SK-MEL-5 (cell line): ENCODE data around the gene POU3F1. TPM values are rescaled to one million over a fixed set of nuclear protein-coding genes. Genes with fewer than 3 reads are reported as not detected.

Experiments
- DNase-seq: peaks from one replicate; pipeline ENCODE4 v3.0.0-alpha.2; 2016; ENCODE audit warnings: low read depth, low spot score
- in situ Hi-C: cut with HindIII; loops from 2 replicates; pipeline ENCODE4 v1.10.0; 2016; ENCODE audit warnings: low sequenced_read_pairs, high pct_unique_total_duplicates, low pct_unique_long_range_greater_than_20kb
- total RNA-seq: library from RNA; depleted of rRNA; stranded (reverse); fragments of >200 nt; shearing (Covaris generic); gene quantifications from 2 replicates; pipeline ENCODE4 v1.2.3, GENCODE V29; 2014

The POU3F1 gene
- total RNA-seq, 1 experiment from 2014 or later = 4.0 TPM

DNA sequence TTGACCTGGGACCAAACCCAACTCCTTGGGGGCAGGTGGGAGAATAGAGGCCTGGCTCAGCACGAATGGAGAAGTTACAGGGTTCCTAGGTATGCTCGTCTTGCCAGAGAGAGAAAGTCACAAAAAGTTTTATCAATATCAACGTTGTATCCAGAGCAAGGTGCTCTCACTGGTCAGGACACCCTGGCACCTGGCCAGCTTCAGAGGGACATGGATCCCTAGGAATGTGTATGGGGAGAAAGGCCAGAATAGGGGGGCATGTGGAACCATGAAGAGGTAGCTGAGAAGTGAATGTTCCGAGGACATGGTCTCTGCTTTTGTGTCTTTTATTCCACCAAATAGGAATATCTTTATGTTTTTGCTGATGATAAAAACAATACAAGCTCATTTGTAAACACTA is 9.4 kb upstream of the POU3F1 start:
- in situ Hi-C loops = no loop called here
- DNase-seq = no peak

- no peak for DNase-seq
- in situ Hi-C loops = no loop called here
These were observed 8.8 kb upstream of the POU3F1 start for GRCh38 chr1:38055398-38055797.

DNA sequence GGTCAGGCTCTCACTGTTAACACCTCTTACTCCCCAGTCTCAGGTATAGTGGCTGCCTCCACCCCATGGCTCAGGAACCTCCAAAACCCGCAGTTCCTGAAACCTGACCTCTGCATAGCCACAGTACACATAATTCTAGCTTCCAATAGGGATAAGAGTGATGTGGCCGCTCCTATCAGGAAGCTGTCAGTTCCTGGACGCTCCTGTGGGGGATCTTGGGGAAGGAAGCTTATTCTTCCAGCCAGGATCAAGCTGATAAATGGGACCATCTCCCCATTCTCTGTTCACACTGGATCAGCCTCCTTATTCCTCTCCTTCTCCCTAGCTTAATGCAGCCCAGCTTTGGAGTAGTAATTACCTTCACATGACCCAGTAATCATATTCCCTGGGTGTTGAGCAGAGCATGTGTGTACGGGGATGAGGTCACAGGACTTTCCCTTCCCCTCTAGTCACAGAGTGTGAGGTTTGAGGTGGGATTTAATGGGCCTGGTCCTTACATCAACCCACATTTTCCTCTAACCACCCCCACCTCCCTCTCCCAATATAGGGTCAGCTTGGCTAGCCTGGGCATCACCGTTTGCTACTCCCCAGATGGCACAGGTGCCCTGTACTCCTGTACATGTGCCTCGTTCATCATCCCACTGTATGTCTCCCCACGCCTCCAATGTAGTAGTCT is 7.0 kb upstream of the POU3F1 start:
- no peak for DNase-seq
- in situ Hi-C loops = no loop called here

DNA sequence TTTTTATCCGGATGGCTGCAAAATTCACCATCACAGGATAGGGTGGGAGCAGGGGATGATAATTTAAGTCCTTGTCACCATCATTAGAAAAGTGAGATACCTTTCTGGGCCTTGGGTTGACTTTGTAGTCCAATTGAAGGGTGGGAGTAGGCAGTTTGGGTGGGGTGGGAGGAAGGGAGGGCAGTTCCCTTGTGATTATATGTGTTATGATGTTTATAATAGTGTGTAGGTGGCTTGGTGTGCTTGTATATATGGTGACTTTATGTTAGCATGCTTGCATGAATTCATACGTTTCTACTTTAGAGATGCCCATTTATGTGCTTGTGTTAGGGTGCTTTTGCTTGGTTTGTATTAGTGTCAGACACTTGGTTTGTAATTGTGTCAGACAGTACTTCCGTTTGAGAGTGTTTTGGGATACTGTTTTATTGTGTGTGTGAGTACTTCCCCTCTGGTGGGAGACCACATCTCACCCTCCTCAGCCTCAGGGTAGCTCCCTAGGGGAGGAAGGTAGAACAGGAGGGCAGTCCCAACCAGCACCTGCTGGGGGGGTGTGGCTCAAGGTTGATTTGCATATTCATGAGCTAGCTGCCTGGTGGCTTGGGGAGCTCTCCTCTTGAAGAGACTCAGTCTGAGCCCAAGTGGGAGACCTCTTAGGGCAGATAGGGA is 6.3 kb upstream of the POU3F1 start:
- in situ Hi-C loops = no loop called here
- no peak for DNase-seq

DNA sequence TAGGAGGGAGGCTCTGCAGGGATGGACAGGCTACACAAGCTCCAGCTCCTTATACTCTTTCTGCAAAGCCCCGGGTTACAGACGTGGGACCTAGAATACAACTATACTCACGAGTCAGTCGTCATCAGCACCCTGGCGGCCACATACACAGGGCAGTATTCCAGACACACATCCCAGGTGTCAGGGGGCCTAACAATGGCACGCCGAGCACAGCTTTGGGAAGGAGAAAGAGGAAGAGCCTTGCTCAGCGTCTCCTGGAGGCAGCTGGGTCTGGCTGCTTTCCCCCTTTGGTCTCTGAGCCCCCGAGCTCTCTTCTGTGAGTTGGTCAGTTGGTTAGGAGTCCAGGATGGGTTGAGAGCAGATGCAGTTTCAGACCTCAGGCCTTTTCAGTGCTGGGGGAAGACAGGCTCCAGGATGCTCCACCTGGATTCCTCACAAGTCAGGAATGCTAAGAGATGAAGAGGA is 4.5 kb upstream of the POU3F1 start:
- DNase-seq = no peak
- in situ Hi-C loops = no loop called here

DNA sequence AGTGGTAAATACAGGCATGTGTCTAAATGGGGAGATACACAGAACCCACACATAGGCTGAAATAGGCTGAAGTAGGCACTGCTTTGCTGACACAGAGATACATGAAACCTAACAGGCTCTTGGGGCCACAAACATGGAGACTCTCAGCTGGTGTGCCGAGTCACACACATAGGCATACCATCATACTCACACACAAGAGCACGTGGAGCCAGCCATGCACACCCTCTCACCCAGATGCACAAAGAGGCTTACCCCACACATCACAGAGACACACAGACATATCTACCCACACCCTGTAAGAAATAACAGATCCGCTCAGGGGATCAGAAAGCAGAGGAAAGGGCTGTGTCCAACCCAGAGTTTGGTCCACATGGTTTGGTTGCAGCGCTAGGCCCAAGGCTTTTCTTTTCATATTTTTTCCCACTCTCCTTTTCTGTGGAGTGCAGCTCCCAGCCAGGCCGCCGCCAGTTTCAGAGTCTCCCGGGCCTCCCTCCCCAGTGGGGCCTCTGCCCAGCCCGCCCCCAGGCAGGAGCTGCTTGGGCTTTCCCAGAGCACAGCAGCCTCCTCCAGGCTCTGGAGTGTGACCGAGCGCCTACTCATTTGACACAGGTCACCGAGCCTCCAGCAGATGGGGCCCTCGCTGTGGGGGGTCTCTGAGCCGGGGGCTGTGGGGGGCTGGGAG is 3.9 kb upstream of the POU3F1 start:
- in situ Hi-C loops = no loop called here
- DNase-seq = no peak

DNA sequence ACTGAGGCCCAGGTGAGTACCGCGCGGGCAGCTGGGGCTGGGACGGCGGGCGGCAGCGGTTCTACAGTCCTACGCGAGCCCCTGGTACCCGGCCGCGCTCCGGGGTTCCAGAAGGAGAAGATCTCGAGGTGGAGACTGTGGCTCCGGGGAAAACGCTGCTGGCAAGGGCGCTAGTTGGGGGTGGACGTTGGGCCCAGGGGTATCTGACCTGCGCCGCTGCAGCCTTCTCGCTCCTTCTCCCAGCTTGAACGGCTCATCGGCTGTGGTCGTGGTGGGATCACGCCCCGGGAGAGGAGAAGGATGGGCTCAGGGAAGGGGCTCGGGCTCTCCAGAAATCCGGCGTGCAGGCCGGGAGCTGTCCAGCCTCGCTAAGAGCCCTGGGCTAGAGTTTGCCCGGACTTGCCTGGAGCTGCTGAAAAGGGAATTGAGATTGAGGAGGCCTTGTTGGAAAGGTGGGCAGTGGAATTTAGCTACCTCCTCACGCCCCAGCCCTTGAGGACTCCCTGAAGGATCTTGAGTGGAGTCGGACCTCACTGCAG is 1.1 kb upstream of the POU3F1 start:
- in situ Hi-C loops = no loop called here
- DNase-seq = no peak

- peak; percentile 86 for DNase-seq
- in situ Hi-C loops = no loop called here
These were observed 450 bp upstream of the POU3F1 start for GRCh38 chr1:38046884-38047602.

GRCh38 chr1:38045401-38046332 is 926 bp downstream of the POU3F1 start:
- in situ Hi-C loops = no loop called here
- DNase-seq = no peak

DNA sequence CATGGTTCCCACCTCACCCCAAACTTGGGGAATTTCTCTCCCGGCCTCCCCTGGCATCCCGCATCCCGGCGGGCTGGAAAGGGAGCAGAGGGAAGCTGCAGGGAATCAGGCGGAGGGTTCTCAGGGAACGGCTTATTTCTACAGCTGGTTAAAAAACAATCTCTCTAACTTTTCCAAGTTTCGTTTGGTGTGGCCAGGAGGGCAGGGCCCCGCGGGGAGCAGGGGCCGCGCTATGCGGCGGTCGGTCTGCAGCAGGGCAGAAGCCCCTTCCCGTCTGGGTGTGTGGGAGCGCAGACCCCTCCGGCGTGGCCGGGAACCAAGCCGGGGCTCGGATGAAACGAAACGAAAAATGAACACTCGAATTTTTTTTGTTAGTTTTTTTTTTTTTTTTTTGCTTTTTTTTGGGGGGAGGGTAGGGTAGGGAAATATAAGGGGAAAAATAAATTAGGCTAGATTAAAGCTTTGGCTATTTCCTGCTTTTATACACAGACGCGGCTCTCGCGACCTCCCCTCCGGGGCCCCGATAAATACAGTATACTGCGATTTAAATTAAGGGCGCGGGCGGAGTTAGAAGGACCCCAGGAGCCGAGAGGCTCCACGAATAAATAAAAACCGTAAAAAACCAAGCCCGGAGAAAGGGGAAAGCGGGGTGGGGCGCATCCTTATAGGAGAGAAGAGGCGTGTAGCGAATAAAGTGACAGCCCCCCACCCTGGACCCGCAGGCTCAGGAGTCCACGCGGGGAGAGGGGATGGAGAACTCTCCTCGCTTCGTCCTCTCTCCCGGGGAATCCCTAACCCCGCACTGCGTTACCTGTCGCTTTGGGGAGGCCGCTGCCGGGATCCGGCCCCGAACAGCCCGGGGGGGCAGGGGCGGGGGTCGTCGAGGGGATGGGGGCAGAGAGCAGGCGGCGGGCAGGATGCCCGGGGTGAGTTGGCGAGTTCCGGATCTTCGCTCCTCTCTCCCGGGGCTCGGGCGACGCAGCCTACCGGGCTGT is 2.1 kb downstream of the POU3F1 start:
- no peak for DNase-seq
- in situ Hi-C loops = no loop called here

DNA sequence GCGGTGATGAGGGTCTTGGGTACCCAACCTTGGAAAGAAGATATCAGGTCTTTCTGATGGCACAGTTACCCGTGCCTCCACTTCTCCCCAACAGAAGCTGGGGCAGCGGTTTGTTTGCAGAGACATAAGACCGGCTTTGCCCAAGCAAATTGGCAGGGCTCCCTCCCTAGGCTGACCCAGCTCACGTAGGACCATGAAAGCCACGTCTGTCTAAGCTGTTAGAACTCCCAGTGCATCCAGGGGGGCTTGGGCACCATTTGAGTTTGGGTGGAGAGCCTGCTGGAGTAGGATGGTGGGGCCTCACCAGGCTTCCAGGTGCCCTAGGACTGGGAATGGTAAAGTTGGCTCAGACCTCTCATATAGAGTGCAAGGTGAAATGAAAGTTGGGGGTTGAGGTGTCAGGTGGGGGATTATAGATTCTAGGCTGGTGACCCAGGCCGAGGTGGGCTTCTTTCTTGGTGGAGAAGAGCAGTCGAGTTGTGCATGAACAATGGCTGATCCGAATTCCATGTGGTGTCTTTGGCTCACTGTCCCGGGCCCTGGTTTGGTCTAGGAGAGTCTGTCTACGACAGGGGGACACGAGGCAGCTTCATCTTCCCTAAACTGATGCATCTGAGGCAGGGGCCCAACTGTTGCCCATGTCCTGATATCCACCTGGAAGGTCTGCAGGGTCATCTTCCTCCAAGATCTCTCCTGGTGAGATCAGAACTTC is 3.4 kb downstream of the POU3F1 start:
- DNase-seq = no peak
- in situ Hi-C loops = no loop called here

- no peak for DNase-seq
- in situ Hi-C loops = no loop called here
These were observed 4.4 kb downstream of the POU3F1 start for GRCh38 chr1:38041936-38042834.

- in situ Hi-C loops = no loop called here
These were observed 7.1 kb downstream of the POU3F1 start for GRCh38 chr1:38039331-38040088.

GRCh38 chr1:38038861-38039260 is 7.7 kb downstream of the POU3F1 start:
- no peak for DNase-seq
- in situ Hi-C loops = no loop called here

More at GRCh38 chr1:38039331-38040088, 7.1 kb downstream of the POU3F1 start:
- no peak for DNase-seq
